Loucy (cell line): ENCODE data around the gene PORCN.

Experiments used
- EZH2phosphoT487 ChIP-seq: fragments of 200-600 bp; IDR thresholded peaks from 2 replicates; pipeline ENCODE4 v1.6.1; 2018; ENCODE audit warnings: antibody characterized with exemption, mild to moderate bottlenecking, moderate library complexity, borderline replicate concordance
- TF ChIP-seq, protein P1 (sequence below): fragments of 200-600 bp; sonication (generic); conservative IDR thresholded peaks from 2 replicates; pipeline ENCODE4 v1.5.1; 2014; ENCODE audit warnings: mild to moderate bottlenecking, antibody characterized with exemption, low read length

DNA sequence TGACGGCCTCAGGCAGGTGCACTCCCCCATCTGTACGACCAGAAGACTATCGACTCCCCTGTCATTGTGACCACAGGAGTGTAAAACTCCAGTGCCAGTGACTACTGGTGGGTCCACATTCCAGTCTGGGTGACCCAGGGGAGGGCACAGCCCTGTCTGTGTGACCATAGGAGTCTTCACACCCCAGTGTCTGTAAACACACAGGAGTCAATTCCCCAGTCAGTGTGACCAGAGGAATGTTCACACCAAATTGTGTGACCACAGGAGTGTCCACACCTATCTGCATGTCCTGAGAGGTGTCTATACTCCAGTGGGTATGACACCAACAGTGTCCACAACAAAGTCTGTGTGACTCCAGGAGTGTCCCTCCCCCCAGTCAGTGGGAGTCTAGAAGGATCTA, 20.8 kb upstream of the PORCN start:
- TF ChIP-seq, protein P1, sequence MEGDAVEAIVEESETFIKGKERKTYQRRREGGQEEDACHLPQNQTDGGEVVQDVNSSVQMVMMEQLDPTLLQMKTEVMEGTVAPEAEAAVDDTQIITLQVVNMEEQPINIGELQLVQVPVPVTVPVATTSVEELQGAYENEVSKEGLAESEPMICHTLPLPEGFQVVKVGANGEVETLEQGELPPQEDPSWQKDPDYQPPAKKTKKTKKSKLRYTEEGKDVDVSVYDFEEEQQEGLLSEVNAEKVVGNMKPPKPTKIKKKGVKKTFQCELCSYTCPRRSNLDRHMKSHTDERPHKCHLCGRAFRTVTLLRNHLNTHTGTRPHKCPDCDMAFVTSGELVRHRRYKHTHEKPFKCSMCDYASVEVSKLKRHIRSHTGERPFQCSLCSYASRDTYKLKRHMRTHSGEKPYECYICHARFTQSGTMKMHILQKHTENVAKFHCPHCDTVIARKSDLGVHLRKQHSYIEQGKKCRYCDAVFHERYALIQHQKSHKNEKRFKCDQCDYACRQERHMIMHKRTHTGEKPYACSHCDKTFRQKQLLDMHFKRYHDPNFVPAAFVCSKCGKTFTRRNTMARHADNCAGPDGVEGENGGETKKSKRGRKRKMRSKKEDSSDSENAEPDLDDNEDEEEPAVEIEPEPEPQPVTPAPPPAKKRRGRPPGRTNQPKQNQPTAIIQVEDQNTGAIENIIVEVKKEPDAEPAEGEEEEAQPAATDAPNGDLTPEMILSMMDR = no peak
- no peak for TF ChIP-seq EZH2phosphoT487
